Keratinocyte (primary cell): Measurements from ENCODE around the gene FUCA2. TPM values are rescaled to one million over a fixed set of nuclear protein-coding genes. Genes with fewer than 3 reads are reported as not detected.

ENCODE experiments used
- DNase-seq: peaks from one replicate; pipeline ENCODE4 v3.0.0-alpha.2; 2011; ENCODE audit warnings: low read depth, missing footprints, low spot score
- FAIRE-seq: peaks from 2 replicates; lab custom pipeline; 2011; peaks lifted over from hg19 to GRCh38; lab: Jason Lieb, UNC
- H2AFZ ChIP-seq: 2 replicates; pipeline ENCODE4 v1.6.0; 2012; ENCODE audit warnings: low read length, control low read depth, inconsistent platforms; ENCODE audit not compliant: control insufficient read depth
- H3K27ac ChIP-seq: 2 replicates; pipeline ENCODE4 v1.5.1; 2011; ENCODE audit warnings: low read length; ENCODE audit not compliant: control insufficient read depth, insufficient read depth
- H3K27me3 ChIP-seq: 3 replicates; pipeline ENCODE4 v1.6.0; 2011; ENCODE audit warnings: low read length; ENCODE audit not compliant: control insufficient read depth, insufficient read depth; ENCODE audit errors: extremely low read depth
- H3K36me3 ChIP-seq, 2 experiments: 2 replicates in 1 of 2; 3 replicates in 1 of 2; pipeline ENCODE4 v1.5.1; 2011; ENCODE audit warnings: low read length in 2 of 2, mild to moderate bottlenecking in 1 of 2; ENCODE audit not compliant: control insufficient read depth in 2 of 2, insufficient read depth in 2 of 2; ENCODE audit errors: extremely low read depth in 1 of 2
- H3K4me1 ChIP-seq: 3 replicates; pipeline ENCODE4 v1.5.1; 2011; ENCODE audit warnings: low read length; ENCODE audit not compliant: control insufficient read depth, insufficient read depth; ENCODE audit errors: extremely low read depth
- H3K4me2 ChIP-seq: 3 replicates; pipeline ENCODE4 v1.6.0; 2011; ENCODE audit warnings: low read depth, low read length; ENCODE audit not compliant: control insufficient read depth, insufficient read depth; ENCODE audit errors: extremely low read depth
- H3K4me3 ChIP-seq, 3 experiments: fragments of 200-600 bp in 1 of 3; sonication (generic) in 1 of 3; 2 replicates in 2 of 3; 3 replicates in 1 of 3; pipeline ENCODE4 v1.5.1; 2011 to 2016; ENCODE audit warnings: low read length in 3 of 3, mild to moderate bottlenecking in 3 of 3, control low read depth in 2 of 3, inconsistent platforms in 1 of 3, low read depth in 1 of 3, mixed read lengths in 1 of 3, mixed run types in 1 of 3, moderate library complexity in 1 of 3; ENCODE audit not compliant: control insufficient read depth in 2 of 3, insufficient read depth in 2 of 3; ENCODE audit errors: extremely low read depth in 1 of 3
- H3K79me2 ChIP-seq: 2 replicates; pipeline ENCODE4 v1.6.0; 2012; ENCODE audit warnings: low read length; ENCODE audit not compliant: control insufficient read depth, insufficient read depth
- H3K9ac ChIP-seq: 3 replicates; pipeline ENCODE4 v1.6.0; 2011; ENCODE audit warnings: low read length; ENCODE audit not compliant: control insufficient read depth, insufficient read depth; ENCODE audit errors: extremely low read depth
- H3K9me1 ChIP-seq: 3 replicates; pipeline ENCODE4 v1.6.0; 2011; ENCODE audit warnings: low read length; ENCODE audit not compliant: control insufficient read depth, insufficient read depth; ENCODE audit errors: extremely low read depth
- H3K9me3 ChIP-seq: 2 replicates; pipeline ENCODE4 v1.5.1; 2012; ENCODE audit warnings: low read depth, low read length; ENCODE audit not compliant: control insufficient read depth
- H4K20me1 ChIP-seq: 3 replicates; pipeline ENCODE4 v1.6.0; 2011; ENCODE audit warnings: low read length; ENCODE audit not compliant: control insufficient read depth, insufficient read depth; ENCODE audit errors: extremely low read depth
- EZH2 ChIP-seq: IDR thresholded peaks from one replicate; pipeline ENCODE4 v1.6.1; 2012; ENCODE audit warnings: inconsistent platforms, mild to moderate bottlenecking, low read length, moderate library complexity
- dilution Hi-C: fragments of 300-500 bp; cut with MboI; formaldehyde crosslinking; loops from one replicate; pipeline ENCODE4 v1.7.0; 2020; ENCODE audit warnings: low sequenced_read_pairs; ENCODE audit not compliant: extremely low pct_ligation_motif_present
- polyA plus RNA-seq, 5 experiments: library from polyadenylated mRNA; depleted of rRNA in 3 of 5; stranded (reverse) in 3 of 5; stranded (forward) in 1 of 5; unstranded in 1 of 5; fragments of >200 nt; gene quantifications; 1 replicate in 1 of 5; 2 replicates in 3 of 5; 3 replicates in 1 of 5; pipeline versions ENCODE4 v1.2.1 to v1.2.3, GENCODE V29; 2011 to 2012; ENCODE audit warnings: missing spikeins in 2 of 5, low read depth in 1 of 5, low replicate concordance in 1 of 5
- TF ChIP-seq, protein P1 (sequence below), 3 experiments: IDR thresholded peaks in 1 of 3; conservative IDR thresholded peaks in 1 of 3; optimal IDR thresholded peaks in 1 of 3; 2 replicates in 2 of 3; 3 replicates in 1 of 3; pipeline versions ENCODE3 to v1.5.1; 2011; ENCODE audit warnings: low read length in 3 of 3, mild to moderate bottlenecking in 3 of 3, moderate library complexity in 2 of 3, control low read depth in 1 of 3, inconsistent platforms in 1 of 3; ENCODE audit not compliant: insufficient read depth in 2 of 3; ENCODE audit errors: extremely low read depth in 1 of 3

FUCA2 gene
- polyA plus RNA-seq, 1 donor (not counting 4 experiments of a cell fraction or from before 2014, with no cell fraction given) = 12.5 TPM

DNA sequence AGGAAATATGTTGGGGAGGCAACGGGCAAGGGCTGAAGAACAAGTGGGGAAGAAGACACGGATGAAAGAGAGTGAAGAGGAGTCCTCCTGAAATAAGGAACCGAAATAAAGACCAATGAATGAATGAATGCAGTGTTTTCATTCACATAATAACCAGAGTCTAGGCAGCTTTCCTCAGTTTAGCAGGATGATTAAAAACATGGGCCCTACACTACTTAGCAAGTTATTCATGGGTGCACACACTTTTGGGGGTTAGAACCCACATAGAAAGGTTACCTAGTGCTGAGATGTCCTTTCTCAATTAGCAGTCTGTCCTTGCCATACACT lies 5.9 kb upstream of the FUCA2 start:
- H3K9me3 ChIP-seq = no peaks in the 10 kb centered on the region
- DNase-seq = no peak
- H2AFZ ChIP-seq = no peak overlapping the region
- H3K4me1 ChIP-seq = no peaks in the 10 kb centered on the region
- FAIRE-seq = no peak
- H3K4me3 ChIP-seq = no peak overlapping the region
- TF ChIP-seq EZH2 = no peak
- TF ChIP-seq, protein P1, sequence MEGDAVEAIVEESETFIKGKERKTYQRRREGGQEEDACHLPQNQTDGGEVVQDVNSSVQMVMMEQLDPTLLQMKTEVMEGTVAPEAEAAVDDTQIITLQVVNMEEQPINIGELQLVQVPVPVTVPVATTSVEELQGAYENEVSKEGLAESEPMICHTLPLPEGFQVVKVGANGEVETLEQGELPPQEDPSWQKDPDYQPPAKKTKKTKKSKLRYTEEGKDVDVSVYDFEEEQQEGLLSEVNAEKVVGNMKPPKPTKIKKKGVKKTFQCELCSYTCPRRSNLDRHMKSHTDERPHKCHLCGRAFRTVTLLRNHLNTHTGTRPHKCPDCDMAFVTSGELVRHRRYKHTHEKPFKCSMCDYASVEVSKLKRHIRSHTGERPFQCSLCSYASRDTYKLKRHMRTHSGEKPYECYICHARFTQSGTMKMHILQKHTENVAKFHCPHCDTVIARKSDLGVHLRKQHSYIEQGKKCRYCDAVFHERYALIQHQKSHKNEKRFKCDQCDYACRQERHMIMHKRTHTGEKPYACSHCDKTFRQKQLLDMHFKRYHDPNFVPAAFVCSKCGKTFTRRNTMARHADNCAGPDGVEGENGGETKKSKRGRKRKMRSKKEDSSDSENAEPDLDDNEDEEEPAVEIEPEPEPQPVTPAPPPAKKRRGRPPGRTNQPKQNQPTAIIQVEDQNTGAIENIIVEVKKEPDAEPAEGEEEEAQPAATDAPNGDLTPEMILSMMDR (optimal IDR thresholded peaks at IDR 0.05 in 1 of 3, IDR thresholded peaks at IDR 0.05 in 1 of 3, conservative IDR thresholded peaks at IDR 0.05 in 1 of 3; ENCODE audit: extremely low read depth in 1 of 3, insufficient read depth in 2 of 3, low read length in 3 of 3) = no peak
- dilution Hi-C loops = no loop called here
- no peak overlapping the region for H3K9ac ChIP-seq
- H4K20me1 ChIP-seq = no peaks in the 10 kb centered on the region
- no peaks in the 10 kb centered on the region for H3K9me1 ChIP-seq
- H3K27ac ChIP-seq = no peak overlapping the region
- peaks cover 6% of the 10 kb centered on the region for H3K27me3 ChIP-seq
- H3K79me2 ChIP-seq = no peaks in the 10 kb centered on the region
- no peaks in the 10 kb centered on the region for H3K36me3 ChIP-seq
- no peak overlapping the region for H3K4me2 ChIP-seq

GRCh38 chr6:143516690-143517446 lies 5.3 kb upstream of the FUCA2 start:
- dilution Hi-C loops = no loop called here

More at GRCh38 chr6:143516690-143517446, 5.3 kb upstream of the FUCA2 start:
- Histone ChIP-seq H3K79me2 (no peaks in the 10 kb centered on the region), H3K4me2 (no peak overlapping the region), H3K4me1 (no peaks in the 10 kb centered on the region), H3K9me3 (no peaks in the 10 kb centered on the region), H3K27ac (no peak overlapping the region), H3K4me3 (no peak overlapping the region), H3K9ac (no peak overlapping the region), H3K9me1 (no peaks in the 10 kb centered on the region), H3K27me3 (peaks cover 6% of the 10 kb centered on the region), H2AFZ (no peak overlapping the region), H3K36me3 (no peaks in the 10 kb centered on the region), H4K20me1 (no peaks in the 10 kb centered on the region)
- TF ChIP-seq, protein P1 (optimal IDR thresholded peaks at IDR 0.05 in 1 of 3, IDR thresholded peaks at IDR 0.05 in 1 of 3, conservative IDR thresholded peaks at IDR 0.05 in 1 of 3; ENCODE audit: extremely low read depth in 1 of 3, insufficient read depth in 2 of 3, low read length in 3 of 3) = no peak
- TF ChIP-seq EZH2 = no peak
- FAIRE-seq = no peak
- no peak for DNase-seq
